Trophoblast cell (in vitro differentiated cells and primary cell): ENCODE results near the gene ATG2B.

Experiments used
- DNase-seq, 2 donors: peaks; one replicate each; pipeline ENCODE4 v3.0.0-alpha.2; 2016
- H2AFZ ChIP-seq: 2 replicates; pipeline ENCODE4 v1.6.1; 2013; ENCODE audit warnings: low read length, moderate library complexity, mild to moderate bottlenecking; ENCODE audit not compliant: insufficient read depth, poor library complexity
- H2AK5ac ChIP-seq: 2 replicates; pipeline ENCODE4 v1.6.1; 2013; ENCODE audit warnings: mild to moderate bottlenecking, low read length
- H2BK120ac ChIP-seq: 2 replicates; pipeline ENCODE4 v1.6.1; 2013; ENCODE audit warnings: low read length, mild to moderate bottlenecking, moderate library complexity; ENCODE audit not compliant: insufficient read depth, poor library complexity
- H2BK12ac ChIP-seq: 2 replicates; pipeline ENCODE4 v1.6.1; 2013; ENCODE audit warnings: mild to moderate bottlenecking, low read length, moderate library complexity
- H2BK5ac ChIP-seq: 2 replicates; pipeline ENCODE4 v1.6.1; 2013; ENCODE audit warnings: low read length, low read depth, moderate library complexity, mild to moderate bottlenecking; ENCODE audit not compliant: poor library complexity
- H3K14ac ChIP-seq: 2 replicates; pipeline ENCODE4 v1.6.1; 2013; ENCODE audit warnings: mild to moderate bottlenecking, low read length
- H3K18ac ChIP-seq: 2 replicates; pipeline ENCODE4 v1.6.1; 2013; ENCODE audit warnings: mild to moderate bottlenecking, low read length
- H3K23ac ChIP-seq: 2 replicates; pipeline ENCODE4 v1.6.1; 2013; ENCODE audit warnings: low read length
- H3K27ac ChIP-seq: 2 replicates; pipeline ENCODE4 v1.5.1; 2013; ENCODE audit warnings: low read depth, mild to moderate bottlenecking, inconsistent platforms, low read length, moderate library complexity
- H3K27me3 ChIP-seq: 2 replicates; pipeline ENCODE4 v1.6.1; 2013; ENCODE audit warnings: inconsistent platforms, mild to moderate bottlenecking, low read length, moderate library complexity; ENCODE audit not compliant: insufficient read depth
- H3K36me3 ChIP-seq, 2 experiments: 1 replicate in 1 of 2; 2 replicates in 1 of 2; pipeline ENCODE4 v1.6.1; 2013; ENCODE audit warnings: low read length in 2 of 2, mild to moderate bottlenecking in 2 of 2, moderate library complexity in 1 of 2; ENCODE audit not compliant: insufficient read depth in 2 of 2, control insufficient read depth in 1 of 2
- H3K4ac ChIP-seq: 2 replicates; pipeline ENCODE4 v1.6.1; 2013; ENCODE audit warnings: low read depth, mild to moderate bottlenecking, low read length, moderate library complexity
- H3K4me1 ChIP-seq, 2 experiments: 1 replicate in 1 of 2; 2 replicates in 1 of 2; pipeline ENCODE4 v1.6.1; 2013; ENCODE audit warnings: low read length in 2 of 2, mild to moderate bottlenecking in 2 of 2, moderate library complexity in 1 of 2; ENCODE audit not compliant: insufficient read depth in 2 of 2, control insufficient read depth in 1 of 2
- H3K4me2 ChIP-seq: 2 replicates; pipeline ENCODE4 v1.6.1; 2013; ENCODE audit warnings: inconsistent platforms, mild to moderate bottlenecking, low read length, moderate library complexity
- H3K4me3 ChIP-seq: 2 replicates; pipeline ENCODE4 v1.5.1; 2013; ENCODE audit warnings: mild to moderate bottlenecking, low read depth, low read length, inconsistent platforms
- H3K79me1 ChIP-seq: one replicate; pipeline ENCODE4 v1.6.1; 2013; ENCODE audit warnings: low read length
- H3K79me2 ChIP-seq: 2 replicates; pipeline ENCODE4 v1.6.1; 2013; ENCODE audit warnings: low read length, mild to moderate bottlenecking; ENCODE audit not compliant: control insufficient read depth, insufficient read depth, poor library complexity
- H3K9ac ChIP-seq: 2 replicates; pipeline ENCODE4 v1.6.1; 2013; ENCODE audit warnings: mild to moderate bottlenecking, low read length
- H3K9me3 ChIP-seq: 2 replicates; pipeline ENCODE4 v1.6.1; 2013; ENCODE audit warnings: low read depth, mild to moderate bottlenecking, control low read depth, inconsistent platforms, low read length; ENCODE audit not compliant: insufficient read depth
- H4K12ac ChIP-seq: 2 replicates; pipeline ENCODE4 v1.6.1; 2013; ENCODE audit warnings: low read depth, mild to moderate bottlenecking, low read length, moderate library complexity
- H4K8ac ChIP-seq: 2 replicates; pipeline ENCODE4 v1.6.1; 2013; ENCODE audit warnings: low read depth, mild to moderate bottlenecking, low read length, moderate library complexity
- H4K91ac ChIP-seq: one replicate; pipeline ENCODE4 v1.6.1; 2013; ENCODE audit warnings: low read depth, mild to moderate bottlenecking, low read length, moderate library complexity
- WGBS: extraction: QIAGEN DNeasy Blood & Tissue Kit; methylation state at CpG from one replicate; pipeline ENCODE4 v1.1.7; 2013; ENCODE audit warnings: missing lambda C conversion rate; ENCODE audit not compliant: insufficient read length, insufficient coverage; ENCODE audit errors: extremely low coverage; 5-methylcytosine and 5-hydroxymethylcytosine counted together

Gene ATG2B

DNA sequence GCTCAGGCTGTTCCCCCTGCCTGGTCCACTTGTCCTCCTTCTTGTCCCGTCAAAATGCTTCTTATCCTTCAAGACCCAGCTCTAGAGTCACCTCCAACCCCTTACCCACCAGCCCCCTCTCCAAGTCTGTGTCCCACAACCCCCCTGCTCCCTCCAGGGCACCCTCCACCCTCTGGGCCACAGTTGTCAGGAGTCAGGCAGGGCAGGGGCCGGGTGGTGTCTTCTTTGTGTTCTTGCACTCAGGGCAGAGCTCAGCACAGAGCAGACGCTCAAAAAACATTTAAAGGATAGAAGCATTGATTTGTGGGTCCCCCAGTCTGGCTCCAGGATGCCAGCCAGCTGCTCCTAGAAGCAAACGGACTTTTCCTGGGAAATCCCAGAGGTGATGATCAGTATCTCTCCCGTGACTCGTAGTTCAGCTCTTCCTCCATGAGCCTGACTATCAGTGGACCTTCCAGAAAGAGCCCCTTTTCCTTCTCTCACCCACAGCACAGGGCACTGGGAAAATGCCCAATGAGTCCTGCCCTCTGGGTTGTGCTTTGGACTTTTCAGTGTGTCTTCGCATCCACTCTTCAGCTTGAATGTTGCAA, 124.4 kb downstream of the ATG2B start:
- WGBS = no CpG with 5 or more reads among the region's 7 CpGs
- Histone ChIP-seq H3K4me3 (no peak overlapping the region), H2AK5ac (no peak overlapping the region), H4K91ac (no peak overlapping the region), H4K8ac (no peak overlapping the region), H3K18ac (no peak overlapping the region), H3K79me1 (no peaks in the 10 kb centered on the region), H3K4me2 (no peak overlapping the region), H3K9me3 (peaks cover 13% of the 10 kb centered on the region), H3K14ac (no peak overlapping the region), H3K27ac (no peak overlapping the region), H3K4ac (no peak overlapping the region), H3K79me2 (no peaks in the 10 kb centered on the region), H3K4me1 (peaks cover 4 to 11% of the 10 kb centered on the region in 2 experiments), H3K36me3 (peaks cover 48 to 66% of the 10 kb centered on the region in 2 experiments), H4K12ac (no peak overlapping the region), H3K9ac (no peak overlapping the region), H2BK5ac (no peak overlapping the region), H3K27me3 (no peaks in the 10 kb centered on the region), H3K23ac (no peak overlapping the region), H2BK12ac (no peak overlapping the region), H2AFZ (no peak overlapping the region), H2BK120ac (no peak overlapping the region)
- no peak for DNase-seq

DNA sequence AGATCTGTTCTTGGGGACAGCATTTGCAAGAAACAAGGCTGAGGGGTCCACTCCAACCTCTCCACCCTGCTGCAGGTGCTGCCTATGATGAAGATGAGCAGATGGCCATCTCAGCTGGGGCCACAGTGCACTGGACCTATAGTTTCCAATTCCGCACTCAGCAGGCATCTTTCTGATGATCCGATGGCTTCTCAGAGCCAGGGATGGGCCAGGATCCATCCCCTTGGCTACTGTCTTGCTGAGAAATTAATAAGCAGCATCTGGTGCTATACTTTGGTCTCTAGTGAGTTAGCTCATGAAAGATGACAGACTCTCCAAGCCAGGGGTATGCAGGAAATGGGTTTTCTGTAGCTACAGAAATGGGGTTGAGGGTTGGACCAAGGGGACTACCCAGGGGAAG, 125.5 kb downstream of the ATG2B start:
- Histone ChIP-seq H3K9ac (no peak overlapping the region), H3K18ac (no peak overlapping the region), H2BK5ac (no peak overlapping the region), H2AK5ac (no peak overlapping the region), H3K9me3 (peaks cover 13% of the 10 kb centered on the region), H3K36me3 (peaks cover 47 to 64% of the 10 kb centered on the region in 2 experiments), H3K4me2 (no peak overlapping the region), H3K23ac (no peak overlapping the region), H3K79me2 (no peaks in the 10 kb centered on the region), H3K27ac (no peak overlapping the region), H4K12ac (no peak overlapping the region), H3K4me3 (no peak overlapping the region), H4K91ac (no peak overlapping the region), H2BK12ac (no peak overlapping the region), H3K14ac (no peak overlapping the region), H3K79me1 (no peaks in the 10 kb centered on the region), H4K8ac (no peak overlapping the region), H3K27me3 (no peaks in the 10 kb centered on the region), H2BK120ac (no peak overlapping the region), H3K4me1 (peaks cover 4 to 11% of the 10 kb centered on the region in 2 experiments), H2AFZ (no peak overlapping the region), H3K4ac (no peak overlapping the region)
- DNase-seq = no peak
- no CpG with 5 or more reads among the region's 2 CpGs for WGBS

DNA sequence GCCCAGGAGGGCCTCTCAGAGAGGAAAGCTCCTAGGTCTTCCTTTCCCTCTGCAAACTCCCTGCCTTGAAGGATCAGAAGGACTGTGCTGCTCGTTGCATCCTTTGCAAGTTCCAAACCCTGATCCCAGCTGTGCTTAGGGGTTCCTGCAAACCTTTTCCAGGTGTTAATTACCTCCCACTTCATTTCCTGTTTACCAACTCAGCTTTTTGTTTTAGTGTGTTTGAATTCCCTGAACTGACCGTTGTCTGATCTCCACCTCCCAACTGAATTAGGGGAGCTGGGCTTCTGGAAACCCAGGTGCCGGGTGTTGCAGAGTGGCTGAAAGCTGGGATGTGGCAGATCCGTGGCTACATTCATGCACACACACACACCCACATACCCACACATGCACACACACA, 127.7 kb downstream of the ATG2B start:
- no peak overlapping the region for H3K9ac ChIP-seq
- peaks cover 4 to 11% of the 10 kb centered on the region in 2 experiments for H3K4me1 ChIP-seq
- no peak overlapping the region for H3K14ac ChIP-seq
- H3K4me2 ChIP-seq = no peak overlapping the region
- H3K23ac ChIP-seq = no peak overlapping the region
- H2BK5ac ChIP-seq = no peak overlapping the region
- H3K18ac ChIP-seq = no peak overlapping the region
- peaks cover 32 to 49% of the 10 kb centered on the region in 2 experiments for H3K36me3 ChIP-seq
- H4K12ac ChIP-seq = no peak overlapping the region
- no peak overlapping the region for H2AFZ ChIP-seq
- peaks cover 3% of the 10 kb centered on the region for H3K9me3 ChIP-seq
- no peak overlapping the region for H4K91ac ChIP-seq
- H3K27me3 ChIP-seq = no peaks in the 10 kb centered on the region
- no CpG with 5 or more reads among the region's 4 CpGs for WGBS
- no peaks in the 10 kb centered on the region for H3K79me2 ChIP-seq
- no peak overlapping the region for H2BK12ac ChIP-seq
- no peak for DNase-seq
- H2BK120ac ChIP-seq = no peak overlapping the region
- H3K4me3 ChIP-seq = no peak overlapping the region
- H3K79me1 ChIP-seq = no peaks in the 10 kb centered on the region
- no peak overlapping the region for H4K8ac ChIP-seq
- no peak overlapping the region for H2AK5ac ChIP-seq
- no peak overlapping the region for H3K27ac ChIP-seq
- H3K4ac ChIP-seq = no peak overlapping the region

DNA sequence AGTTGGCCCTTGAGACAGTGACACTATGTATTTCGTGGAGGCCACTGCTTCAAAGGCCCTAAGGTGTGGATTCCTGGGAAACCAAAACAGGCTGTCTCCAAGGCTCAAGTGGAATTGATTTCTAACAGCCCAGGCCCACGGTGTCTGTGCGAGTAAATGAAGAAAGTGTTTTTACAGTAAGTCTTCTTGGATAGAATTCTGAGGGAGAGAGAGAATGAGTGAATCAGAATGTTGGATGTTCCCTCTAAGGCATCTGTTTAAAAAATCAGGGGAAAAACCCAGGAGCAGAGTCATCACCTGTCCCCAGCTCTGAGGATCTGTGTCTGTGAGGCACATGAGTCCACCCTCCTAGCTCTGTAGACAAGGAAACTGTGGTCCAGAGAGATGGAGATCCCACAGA, 129.5 kb downstream of the ATG2B start:
- Histone ChIP-seq H2BK5ac (no peak overlapping the region), H3K23ac (no peak overlapping the region), H3K4me1 (peaks cover 2 to 7% of the 10 kb centered on the region in 2 experiments), H3K4me3 (no peak overlapping the region), H4K91ac (no peak overlapping the region), H3K27ac (no peak overlapping the region), H3K79me2 (no peaks in the 10 kb centered on the region), H3K79me1 (no peaks in the 10 kb centered on the region), H3K9ac (no peak overlapping the region), H3K4ac (no peak overlapping the region), H3K14ac (no peak overlapping the region), H2BK120ac (no peak overlapping the region), H3K27me3 (no peaks in the 10 kb centered on the region), H3K36me3 (peaks cover 24 to 35% of the 10 kb centered on the region in 2 experiments), H2BK12ac (no peak overlapping the region), H3K4me2 (no peak overlapping the region), H4K8ac (no peak overlapping the region), H4K12ac (no peak overlapping the region), H3K9me3 (peaks cover 4% of the 10 kb centered on the region), H2AK5ac (no peak overlapping the region), H3K18ac (no peak overlapping the region), H2AFZ (no peak overlapping the region)
- DNase-seq = no peak
- no CpG with 5 or more reads among the region's 3 CpGs for WGBS
